ENCODE results near the gene THEMIS.
"Not testable (repeated sequence)": the region's sequence is repeated elsewhere in the genome, so short reads cannot be mapped to it uniquely, and the experiment has no call there.

The THEMIS gene

DNA sequence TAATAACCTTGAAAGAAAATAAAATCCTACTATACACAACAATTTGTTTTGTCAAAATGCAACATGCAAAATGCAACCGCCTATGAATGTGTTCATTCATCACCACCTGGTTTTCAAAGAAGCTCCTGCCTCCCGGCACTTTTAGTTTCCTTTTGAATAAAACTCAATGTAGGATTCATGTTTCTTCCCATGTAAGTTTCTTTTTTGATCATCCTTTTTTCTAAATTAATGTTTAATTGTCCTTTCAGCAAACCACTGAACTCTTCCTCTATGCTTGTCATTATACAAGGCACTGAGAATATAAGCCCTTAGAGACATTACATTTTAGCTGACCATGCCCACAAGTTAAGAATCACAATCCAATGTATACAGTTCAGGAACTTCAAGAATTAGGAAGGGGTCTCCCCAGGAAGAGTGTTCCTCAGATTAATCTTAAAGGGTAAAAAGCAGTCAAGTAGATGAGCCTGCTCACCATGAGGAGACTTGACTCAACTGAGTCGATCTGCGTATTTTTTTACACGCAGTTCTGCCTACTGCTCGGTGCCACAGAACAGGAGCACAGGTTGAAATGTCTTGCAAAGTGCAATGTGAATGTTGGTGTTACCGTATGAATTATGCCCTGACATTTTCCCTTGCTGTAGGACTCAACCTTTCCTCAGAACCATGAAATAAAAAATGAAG, 7.2 kb upstream of the THEMIS start:
- DNase-seq = no peak

DNA sequence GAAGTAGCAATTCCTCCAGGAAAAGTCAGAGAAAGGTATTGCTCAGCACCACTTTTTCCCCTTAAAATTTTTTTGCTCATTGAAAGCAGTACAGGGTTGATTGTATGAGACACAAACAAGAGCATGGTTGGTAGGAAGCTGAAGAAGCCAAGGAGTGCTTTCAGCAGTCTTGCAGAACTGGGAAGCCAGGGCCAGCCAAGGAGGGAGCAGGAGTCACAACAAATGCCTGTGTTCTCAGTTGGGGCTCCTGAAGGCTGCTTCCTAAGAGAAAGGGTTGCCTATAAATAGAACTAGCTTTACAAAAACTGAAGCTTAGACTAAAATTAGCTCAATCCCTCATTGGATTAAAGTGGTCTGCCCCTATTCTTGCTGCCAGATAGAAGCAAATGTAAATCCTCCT, 3.3 kb upstream of the THEMIS start:
- no peak for DNase-seq

DNA sequence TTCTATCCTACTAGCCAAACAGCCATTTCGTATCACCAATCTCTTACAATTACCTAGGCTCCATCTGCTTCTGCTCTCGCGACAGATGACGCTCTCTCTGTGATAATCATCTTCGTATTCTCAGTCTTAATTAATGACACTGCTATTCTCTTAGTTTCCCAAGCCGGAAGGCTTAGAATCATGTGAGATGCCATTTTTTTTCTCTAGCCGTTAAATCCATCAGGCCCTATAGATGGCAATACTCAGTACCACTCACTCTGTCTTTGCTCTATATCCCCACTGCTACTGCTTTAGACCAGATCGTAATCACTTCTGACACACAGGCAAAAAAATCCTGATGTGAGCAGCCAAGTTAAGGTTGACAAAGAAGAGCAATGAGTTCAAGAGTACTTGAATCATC, 2.1 kb upstream of the THEMIS start:
- DNase-seq = no peak

DNA sequence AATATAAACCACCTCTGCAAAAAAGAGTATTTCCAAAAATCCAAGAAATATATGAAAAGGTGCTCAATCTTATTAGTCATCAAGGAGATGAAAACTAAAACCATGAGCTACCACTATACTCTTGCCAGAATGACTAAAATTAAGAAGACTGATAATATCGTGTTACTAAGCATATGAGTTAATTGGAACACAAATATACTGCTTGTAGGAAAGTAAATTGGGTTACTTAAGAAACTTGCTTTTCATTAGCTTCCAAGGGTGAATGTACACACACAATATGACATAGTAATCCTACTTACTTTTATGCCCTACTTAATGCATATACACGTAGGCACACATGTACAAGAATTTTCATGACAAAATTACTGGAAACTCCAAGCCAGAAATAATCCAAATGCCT, 3.4 kb downstream of the THEMIS start:
- no peak for DNase-seq

DNA sequence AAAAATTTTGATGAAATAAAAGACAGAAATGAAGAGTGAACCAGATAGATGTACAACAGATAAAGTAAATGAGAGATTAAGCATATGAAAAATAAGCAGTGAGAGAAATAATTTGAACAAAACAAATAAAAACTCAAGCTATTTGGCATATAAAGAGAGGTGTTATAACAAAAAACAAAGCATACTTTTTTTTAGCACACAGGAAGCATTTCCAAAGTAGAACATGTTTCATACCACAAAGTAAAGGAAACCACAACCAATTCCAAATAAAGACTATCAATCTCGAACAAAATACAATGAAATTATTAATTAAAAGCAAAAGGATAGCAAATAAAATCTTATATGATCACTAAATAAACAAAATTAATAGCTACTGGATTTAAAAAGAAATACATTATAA, 6.8 kb downstream of the THEMIS start:
- no peak for DNase-seq

DNA sequence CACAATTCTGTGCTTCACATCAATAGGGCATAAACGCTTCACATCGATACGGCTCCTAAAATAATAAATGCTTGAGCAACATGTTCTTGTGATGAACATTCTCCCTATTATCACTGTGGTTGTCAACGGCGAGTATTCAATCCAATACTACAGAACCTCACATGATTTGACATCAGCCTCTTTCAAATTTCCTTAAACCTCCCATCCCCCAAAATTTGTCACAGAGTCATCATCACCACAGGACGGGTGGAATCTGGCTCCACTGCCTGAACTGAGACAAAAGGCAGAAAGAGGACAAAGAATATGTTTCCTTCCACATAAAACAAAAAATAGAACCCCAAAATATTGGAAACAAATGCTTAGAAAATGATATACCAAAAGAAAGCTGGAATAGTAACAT, 7.3 kb downstream of the THEMIS start:
- DNase-seq = no peak

DNA sequence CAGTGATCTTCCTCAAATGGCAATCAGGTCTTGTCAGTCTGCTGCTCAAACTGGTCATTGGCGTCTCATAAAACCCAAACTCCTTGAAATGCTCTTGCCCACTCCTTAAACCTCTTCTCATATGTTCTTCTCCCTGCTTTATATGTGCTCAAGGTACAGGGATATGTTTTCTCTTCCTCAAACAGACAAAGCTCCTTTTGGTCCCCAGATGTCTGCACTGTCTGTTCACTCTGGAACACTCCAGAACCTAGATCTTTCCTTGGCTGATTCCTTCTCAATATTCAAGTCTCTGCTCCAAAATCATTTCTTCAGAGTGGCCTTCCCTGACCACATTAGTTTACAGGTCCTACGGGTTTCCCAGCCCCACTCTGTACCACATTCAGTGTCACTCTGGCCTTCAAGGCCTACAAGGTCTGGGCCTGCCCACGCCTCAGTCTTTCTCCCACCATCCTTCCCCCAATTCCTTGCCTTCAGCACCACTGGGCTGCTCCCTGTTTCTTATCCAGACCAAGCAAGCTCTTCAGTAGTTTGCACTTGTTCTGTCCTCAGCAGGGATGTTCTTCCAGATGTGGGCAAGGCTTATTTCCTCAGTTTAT, 9.0 kb downstream of the THEMIS start:
- no peak for DNase-seq

DNA sequence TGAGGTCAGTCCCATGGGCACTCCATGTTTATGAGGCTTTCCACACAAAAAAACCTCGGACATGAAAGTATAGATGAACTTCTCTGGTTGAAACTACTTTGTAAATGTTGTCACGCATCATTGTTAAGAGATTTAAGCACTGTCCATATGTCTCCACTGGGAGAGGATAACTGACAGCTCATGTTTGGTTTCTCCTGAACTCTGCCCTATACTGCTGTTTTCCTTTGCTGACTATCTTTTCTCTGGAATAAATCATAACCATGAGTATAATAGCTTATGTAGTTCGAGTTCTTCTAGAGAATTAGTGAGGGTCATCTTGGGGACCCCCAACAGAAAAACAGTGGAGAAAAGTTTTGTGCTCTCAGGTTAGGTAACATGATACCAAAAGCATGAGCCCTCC, 14.3 kb downstream of the THEMIS start:
- no peak for DNase-seq

DNA sequence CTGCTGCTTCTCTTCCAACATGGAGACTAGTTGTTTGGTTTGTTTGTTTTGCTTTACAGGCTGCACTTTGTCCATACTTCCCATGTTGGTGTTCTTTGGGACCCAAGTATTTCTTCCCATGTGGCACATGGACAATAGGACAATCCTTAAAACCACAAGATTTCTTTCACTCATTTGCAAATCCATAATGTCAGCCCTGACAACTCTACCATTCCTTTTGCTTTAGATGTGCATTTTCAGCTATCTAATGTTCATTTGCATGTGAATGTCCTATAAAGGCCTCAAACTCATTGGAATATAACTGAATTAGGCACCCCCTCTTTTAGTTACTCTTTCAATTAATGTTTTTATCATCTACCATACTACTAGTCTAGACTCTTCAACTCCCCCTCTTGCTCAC, 16.7 kb downstream of the THEMIS start:
- DNase-seq = no peak

DNA sequence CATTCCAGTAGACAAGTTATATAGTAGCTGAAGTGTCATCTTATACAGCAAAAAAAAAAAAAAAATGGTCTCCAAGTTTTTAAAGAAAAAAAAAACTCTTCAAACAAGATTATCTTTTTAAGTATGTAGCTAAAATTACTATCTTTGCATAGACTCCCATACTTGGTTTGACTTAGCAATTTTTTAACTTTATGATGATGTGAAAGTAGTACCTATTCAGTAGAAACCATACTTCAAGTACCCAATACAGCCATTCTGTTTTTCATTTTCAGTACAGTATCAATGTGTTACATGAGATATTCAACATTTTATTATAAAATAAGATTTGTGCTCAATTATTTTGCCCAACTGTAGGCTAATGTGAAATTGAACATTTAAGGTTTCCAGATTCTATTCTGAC, 18.9 kb downstream of the THEMIS start:
- DNase-seq = not testable (repeated sequence)

DNA sequence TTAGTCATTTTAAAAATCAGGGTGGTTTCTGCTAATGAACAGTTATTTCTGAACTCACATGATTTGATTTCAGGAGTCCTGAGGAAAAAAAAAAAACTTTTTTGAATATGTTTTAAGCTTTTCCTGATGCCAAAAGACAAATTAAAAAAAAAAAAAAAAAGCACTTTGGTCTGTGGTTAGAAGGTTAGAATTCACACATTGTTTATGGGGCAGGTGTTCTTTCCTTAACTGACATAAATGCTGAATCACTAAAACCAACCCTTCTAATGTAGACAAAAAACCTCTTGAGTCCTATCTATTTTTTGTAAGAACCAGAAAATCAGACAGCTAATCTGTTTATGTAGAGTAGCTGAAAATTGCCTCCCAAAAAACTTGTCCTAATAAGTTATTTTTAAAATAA, 20.4 kb downstream of the THEMIS start:
- DNase-seq = no peak

DNA sequence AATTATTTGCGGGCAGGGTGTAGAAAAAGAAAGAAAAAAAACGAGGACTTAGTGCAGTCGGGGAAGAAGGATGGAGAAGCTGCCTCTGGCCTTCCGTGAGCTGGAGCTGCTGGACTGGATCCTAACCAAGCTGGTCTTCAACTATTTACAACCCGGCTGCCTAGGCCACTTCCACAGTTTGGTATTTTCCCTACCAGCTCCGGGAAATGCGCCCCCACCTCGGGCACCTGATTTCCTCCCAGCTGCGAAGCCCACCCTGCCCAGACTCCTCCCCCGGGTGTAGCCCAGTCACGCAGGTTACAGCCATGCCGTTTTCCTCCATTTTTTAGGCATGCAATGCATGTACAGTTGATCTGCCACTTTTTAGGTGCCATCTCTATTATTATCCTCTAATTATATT, 21.2 kb downstream of the THEMIS start:
- DNase-seq = no peak

DNA sequence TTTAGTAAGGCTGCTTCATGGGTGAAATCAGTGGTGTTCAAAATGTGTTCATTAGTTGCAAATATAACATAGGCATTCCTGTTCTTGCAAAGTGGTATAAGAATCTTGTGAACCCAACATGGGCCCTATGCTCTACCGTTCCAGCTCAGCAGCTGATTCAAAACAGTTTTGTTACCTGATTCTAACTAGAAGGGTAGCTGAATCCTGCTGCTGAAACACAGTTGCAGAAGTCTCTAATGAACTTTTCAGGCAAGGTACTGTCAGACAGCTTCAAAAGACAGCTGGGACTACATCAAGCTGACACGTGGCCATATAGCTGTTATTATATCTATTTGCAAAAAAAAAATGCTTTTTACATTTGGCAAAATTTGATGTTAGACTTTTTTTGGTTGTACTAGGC, 22.7 kb downstream of the THEMIS start:
- DNase-seq = no peak

DNA sequence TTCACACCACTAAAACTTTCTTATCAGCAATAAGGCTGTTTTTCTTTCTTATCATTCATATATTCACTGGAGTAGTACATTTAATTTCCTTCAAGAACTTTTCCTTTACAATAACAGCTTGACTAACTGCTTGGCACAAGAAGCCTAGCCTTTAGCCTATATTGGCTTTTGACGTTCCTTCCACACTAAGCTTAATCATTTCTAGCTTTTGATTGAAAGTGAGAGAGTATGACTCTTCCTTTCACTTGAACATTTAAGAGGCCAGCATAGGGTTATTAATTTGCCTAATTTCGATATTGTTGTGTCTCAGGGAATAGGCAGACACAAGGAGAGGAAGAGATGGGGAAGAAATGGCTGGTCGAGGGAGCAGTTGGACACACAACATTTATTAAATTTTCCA, 23.6 kb downstream of the THEMIS start:
- no peak for DNase-seq

DNA sequence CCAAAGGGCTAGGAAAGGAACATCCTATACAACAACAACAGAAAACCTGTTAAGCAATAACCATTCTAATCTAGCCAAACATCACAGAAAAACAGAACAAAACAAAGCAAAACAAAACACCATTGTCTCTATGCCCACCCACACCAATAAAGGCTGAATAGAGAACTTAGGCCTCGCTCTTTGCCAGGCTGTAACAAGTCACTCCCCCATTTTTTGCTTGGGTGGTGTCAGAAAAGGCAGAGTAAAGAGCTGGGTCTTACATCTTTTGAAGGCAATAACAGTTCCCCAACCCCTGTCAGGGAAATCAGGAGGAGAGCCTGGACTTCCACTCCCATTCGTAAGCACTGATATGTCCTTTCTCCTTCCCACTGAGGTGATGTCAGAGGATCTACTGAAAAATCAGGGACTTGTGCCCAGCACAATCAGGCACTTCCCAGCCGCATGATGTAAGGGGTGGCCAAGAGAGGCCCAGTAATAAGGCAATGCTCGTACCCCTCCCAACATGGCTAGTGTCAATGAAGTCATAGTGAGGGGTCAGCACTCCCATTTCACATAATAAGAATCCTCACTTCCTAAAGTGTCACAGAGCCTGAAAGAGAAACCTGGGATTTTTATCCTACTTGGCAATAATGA, 31.0 kb downstream of the THEMIS start:
- DNase-seq = no peak

DNA sequence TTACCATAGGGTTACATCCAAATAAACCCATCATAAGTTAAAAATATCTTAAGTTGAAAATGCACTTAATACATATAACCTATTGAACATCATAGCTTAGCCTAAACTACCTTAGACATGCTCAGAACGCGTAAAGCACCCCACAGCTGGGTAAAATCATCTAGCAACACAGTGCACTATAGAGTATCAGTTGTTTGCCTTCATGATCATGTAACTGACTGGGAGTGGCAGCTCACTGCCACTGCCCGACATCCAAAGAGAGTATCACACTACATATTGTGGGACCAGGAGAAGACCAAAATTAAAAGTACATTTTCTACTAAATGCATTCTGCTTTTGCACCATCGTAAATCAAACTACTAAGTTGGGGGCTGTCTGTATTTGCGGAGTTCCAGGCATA, 31.7 kb downstream of the THEMIS start:
- DNase-seq = no peak

DNA sequence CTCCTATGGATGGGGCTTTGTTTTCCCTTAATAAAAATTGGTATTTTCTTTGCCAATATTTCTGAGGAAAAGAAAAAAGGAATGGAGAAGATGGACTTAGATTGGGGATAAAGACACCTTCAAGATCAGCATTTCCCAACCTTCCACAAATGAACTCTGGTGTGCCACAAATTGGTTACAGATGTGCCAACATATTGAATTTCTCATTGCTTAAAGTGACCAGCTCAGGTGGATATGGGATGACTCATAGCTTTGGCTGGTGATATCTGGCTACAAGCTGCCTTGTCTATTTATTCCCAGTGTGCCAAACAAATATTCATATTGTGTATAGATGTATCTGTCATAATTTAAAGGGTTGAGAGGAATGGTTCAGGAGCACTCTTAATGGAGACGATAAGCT, 32.5 kb downstream of the THEMIS start:
- DNase-seq = no peak

DNA sequence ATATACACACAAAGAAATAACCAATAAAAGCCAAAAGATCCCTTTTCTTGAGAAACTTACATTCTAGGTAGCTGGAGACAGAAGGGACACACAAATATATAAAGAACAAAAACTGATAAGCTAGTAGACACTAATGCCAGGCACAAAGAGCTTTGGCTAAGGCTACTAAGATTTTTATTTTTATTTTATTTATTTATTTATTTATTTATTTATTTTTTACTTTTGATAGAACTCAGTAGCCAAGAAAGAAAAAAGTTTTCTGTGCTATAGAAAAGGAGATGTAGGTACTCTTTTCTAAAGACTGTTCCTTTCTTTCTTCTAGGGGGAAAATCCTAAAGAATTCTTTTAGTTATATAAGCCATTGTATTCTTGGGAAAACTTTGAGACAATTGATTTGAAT, 34.1 kb downstream of the THEMIS start:
- DNase-seq = no peak

DNA sequence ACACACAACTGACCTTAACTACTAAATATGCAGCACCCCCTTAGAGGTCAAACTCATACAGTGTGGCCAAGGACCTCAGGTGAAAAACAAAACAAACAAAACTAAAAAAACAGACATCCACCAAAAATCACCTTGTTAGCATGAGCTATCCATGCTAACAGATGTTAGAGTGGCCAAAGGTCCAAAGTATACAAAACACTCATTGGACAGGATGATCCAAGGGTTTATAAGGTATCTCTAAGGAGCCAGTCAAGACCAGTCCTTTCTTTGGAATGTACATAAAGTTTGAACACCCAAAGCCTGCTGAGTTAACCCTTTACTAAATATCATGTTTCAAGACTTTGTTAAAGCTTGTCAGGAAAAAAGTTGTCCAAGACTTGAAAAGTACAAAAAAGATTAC, 35.8 kb downstream of the THEMIS start:
- DNase-seq = no peak

DNA sequence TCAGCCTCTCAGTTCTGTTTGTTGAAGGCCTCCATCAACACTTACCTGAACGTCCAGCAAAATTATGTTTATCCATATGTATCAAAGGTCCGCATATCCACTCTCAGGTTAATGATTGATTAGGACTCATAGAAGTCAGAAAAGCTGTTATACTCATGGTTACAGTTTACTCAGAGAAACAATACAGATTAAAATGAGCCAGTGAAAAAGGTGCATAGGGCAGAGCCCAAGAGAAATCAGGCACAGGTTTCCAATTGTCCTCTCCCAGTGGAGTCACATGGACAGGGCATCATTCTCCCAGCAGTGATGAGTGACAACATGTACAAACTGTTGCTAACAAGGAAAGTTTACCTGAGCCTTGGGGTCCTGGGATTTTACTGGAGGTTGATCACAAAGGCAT, 36.2 kb downstream of the THEMIS start:
- no peak for DNase-seq

DNA sequence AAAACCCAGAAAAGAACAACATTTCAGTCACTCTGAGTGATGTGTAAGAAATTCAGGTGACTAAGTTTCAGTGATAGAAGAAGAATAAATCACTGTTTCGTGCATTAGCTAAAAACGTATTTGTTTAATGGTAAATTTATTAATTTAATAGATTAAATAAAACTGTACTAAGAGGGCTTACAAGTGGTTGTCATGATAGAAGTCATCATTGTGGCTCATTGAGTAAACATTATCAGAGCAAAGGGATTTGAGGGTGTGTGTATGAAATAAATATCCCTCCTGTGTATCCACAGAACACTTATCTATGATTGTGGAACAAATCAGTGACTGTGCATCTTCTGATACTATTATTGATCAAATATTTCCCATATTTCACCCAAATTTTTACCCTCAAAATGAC, 40.1 kb downstream of the THEMIS start:
- DNase-seq = no peak

DNA sequence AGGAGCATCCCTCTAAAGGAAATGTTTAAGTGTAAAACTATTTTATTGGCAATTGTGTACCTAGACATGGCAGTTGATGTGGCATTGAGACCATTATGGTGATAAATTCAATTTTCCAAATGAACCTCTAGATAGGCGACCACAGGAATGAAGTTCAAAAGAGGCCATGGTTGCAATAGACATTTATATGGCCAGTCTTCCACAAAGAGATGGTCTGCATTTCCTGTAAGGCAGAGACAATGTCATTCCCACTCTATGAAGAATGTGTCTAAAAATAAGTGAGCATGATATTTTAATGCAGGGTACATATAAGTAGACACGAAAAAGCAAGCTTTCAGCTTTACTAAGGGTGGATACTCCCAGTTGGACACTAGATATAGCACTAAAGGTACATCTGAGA, 40.9 kb downstream of the THEMIS start:
- no peak for DNase-seq

DNA sequence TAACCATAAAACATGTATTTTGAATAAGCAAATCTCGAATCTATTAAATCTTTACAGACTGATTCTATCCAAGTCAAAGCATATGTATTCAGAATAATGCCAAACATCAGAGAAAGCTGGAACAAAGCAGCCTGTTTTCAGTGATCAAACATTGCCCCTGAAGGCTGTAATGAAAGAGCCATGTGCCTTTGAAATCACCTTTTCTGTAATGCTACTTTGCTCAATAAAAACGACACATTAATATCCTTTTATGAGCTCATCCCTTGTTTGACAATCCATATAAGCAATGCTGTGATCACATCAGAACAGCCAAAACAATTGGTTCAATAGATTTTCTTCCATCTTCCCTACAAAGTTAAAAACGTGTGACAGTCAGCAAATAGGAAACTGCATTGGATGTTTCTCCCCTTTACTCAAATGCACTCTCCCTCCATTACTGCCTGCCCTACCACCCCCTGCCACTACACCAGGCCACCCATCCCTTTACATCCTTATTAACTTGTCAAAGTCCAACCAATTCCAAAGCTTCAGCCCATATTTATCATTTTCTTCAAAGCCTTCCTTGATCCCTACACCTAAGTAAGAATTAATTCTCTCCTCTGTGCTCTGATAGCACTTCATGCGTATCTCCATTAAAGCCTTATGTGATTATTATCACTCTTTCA, 42.0 kb downstream of the THEMIS start:
- no peak for DNase-seq

DNA sequence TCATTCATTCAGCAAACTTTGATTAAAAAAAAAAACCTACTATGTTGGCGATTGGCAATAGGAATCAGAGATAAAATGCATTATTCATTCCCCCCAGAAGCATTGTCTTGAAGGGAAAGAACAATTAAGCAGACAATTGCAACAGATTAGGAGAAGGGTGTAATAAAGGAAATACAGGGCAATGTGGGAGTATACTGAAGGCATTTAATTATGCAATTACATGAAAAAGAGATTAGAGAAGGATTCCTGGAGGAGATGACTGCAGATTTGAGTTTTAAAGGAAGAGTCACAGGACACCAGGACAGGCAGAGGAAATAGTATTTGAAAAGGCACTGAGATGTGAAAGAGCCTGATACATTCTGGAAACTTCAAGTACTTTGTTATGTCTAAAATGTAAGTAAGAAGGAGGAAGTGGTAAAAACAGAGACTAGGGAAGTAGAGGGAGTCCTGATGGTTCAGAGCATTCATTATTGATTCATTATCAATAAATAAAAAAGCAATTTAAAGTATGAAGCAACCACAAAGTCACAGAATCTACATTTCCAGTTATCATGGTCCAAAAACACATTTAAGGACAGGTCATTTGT, 43.7 kb downstream of the THEMIS start:
- no peak for DNase-seq
